Measurements from ENCODE around the gene GLI3. TPM values are rescaled to one million over a fixed set of nuclear protein-coding genes. Genes with fewer than 3 reads are reported as not detected.

GLI3 gene
- total RNA-seq, 6 experiments from 2014 or later: 0.12 to 0.95 (median 0.21) TPM

DNA sequence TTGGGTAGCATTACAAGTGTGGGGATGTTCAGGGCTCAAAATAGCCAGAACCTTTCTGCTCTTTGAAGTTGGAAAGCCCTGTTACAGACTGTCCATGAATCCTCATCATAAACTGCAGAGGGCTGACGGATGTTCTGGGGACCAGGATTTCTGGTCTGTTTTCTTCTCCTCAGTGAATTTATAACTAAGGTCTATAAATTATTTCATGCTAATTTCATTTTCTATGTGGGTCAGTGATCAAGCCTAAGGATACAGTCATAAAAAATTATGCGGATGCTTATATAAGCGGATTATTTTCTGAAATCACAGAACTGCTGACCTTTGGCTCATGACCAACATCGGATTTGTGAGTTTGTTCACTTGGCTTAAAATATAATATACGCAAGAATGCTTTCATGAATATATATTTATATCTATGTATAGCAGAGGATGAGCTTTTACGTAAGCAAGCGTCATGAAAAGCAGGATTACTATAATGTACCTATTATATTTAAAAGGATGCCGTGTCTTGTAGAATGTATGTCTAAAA lies 263.7 kb downstream of the GLI3 start:
- no peaks in the 10 kb centered on the region for H3K27me3 ChIP-seq
- H3K27ac ChIP-seq: no peak overlapping the region
- H3K4me1 ChIP-seq: peaks cover 0 to 15% (median 0%) of the 10 kb centered on the region in 4 donors
- no peak overlapping the region for H3K4me3 ChIP-seq
- H3K36me3 ChIP-seq: no peaks in the 10 kb centered on the region
- H3K9me3 ChIP-seq: no peaks in the 10 kb centered on the region
- DNase-seq (no peak), ATAC-seq (no peak)
- 75% methylated on average over 8 of the region's 8 CpGs for WGBS (ENCODE audit: insufficient coverage, low coverage, low lambda C conversion rate, missing lambda C conversion rate)
- no peak for TF ChIP-seq POLR2A (IDR thresholded peaks at IDR 0.05)
- TF ChIP-seq, protein P1, sequence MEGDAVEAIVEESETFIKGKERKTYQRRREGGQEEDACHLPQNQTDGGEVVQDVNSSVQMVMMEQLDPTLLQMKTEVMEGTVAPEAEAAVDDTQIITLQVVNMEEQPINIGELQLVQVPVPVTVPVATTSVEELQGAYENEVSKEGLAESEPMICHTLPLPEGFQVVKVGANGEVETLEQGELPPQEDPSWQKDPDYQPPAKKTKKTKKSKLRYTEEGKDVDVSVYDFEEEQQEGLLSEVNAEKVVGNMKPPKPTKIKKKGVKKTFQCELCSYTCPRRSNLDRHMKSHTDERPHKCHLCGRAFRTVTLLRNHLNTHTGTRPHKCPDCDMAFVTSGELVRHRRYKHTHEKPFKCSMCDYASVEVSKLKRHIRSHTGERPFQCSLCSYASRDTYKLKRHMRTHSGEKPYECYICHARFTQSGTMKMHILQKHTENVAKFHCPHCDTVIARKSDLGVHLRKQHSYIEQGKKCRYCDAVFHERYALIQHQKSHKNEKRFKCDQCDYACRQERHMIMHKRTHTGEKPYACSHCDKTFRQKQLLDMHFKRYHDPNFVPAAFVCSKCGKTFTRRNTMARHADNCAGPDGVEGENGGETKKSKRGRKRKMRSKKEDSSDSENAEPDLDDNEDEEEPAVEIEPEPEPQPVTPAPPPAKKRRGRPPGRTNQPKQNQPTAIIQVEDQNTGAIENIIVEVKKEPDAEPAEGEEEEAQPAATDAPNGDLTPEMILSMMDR (IDR thresholded peaks at IDR 0.05): no peak
- intact Hi-C loops (cut with DNase I): no loop called here

DNA sequence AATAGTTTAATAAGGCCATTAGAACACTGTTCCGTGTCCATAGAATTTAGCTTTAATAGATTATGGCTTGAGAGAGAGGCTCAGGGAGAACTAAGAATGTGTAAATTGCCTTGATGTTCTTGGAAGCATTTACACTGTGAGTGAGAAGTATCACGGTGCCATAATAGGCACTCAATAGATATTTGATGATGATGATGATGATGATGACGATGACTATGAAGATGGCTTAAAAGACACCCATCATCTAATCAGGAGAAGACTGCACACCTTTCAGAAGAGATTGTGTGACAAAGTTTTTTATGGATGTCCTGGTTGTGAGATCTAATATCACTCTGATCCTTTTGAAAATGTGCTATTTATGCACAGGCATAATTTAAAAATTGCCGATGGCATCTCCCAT lies 264.2 kb downstream of the GLI3 start:
- Histone ChIP-seq H3K4me1 (peaks cover 0 to 15% (median 0%) of the 10 kb centered on the region in 4 donors), H3K4me3 (no peak overlapping the region), H3K9me3 (no peaks in the 10 kb centered on the region), H3K36me3 (no peaks in the 10 kb centered on the region), H3K27ac (no peak overlapping the region), H3K27me3 (no peaks in the 10 kb centered on the region)
- ATAC-seq: no peak
- WGBS (ENCODE audit: insufficient coverage, low coverage, low lambda C conversion rate, missing lambda C conversion rate): 87% methylated on average over 4 of the region's 4 CpGs
- no peak for TF ChIP-seq POLR2A (IDR thresholded peaks at IDR 0.05)
- TF ChIP-seq, protein P1 (IDR thresholded peaks at IDR 0.05): no peak
- intact Hi-C loops (cut with DNase I): no loop called here
- DNase-seq: no peak

DNA sequence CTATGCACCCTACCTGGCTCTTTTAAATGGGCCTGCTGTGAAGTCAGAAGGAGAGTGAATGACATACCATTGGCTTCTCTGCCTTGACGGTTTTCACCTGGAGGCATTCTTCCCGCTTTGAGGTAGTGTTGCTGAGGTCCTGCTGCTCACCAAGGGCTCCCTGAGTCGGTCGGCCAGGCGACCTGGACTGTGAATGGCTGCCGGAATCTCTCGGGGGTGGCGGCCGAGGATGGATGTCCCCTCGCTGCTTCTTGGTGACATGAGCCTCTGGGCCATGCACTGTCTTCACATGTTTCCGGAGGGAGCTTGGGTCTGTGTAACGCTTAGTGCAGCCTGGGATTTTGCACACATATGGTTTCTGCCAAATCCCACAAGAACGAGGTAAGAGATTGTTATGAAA lies 264.7 kb downstream of the GLI3 start:
- 74% methylated on average over 4 of the region's 13 CpGs for WGBS (ENCODE audit: insufficient coverage, low coverage, low lambda C conversion rate, missing lambda C conversion rate)

DNA sequence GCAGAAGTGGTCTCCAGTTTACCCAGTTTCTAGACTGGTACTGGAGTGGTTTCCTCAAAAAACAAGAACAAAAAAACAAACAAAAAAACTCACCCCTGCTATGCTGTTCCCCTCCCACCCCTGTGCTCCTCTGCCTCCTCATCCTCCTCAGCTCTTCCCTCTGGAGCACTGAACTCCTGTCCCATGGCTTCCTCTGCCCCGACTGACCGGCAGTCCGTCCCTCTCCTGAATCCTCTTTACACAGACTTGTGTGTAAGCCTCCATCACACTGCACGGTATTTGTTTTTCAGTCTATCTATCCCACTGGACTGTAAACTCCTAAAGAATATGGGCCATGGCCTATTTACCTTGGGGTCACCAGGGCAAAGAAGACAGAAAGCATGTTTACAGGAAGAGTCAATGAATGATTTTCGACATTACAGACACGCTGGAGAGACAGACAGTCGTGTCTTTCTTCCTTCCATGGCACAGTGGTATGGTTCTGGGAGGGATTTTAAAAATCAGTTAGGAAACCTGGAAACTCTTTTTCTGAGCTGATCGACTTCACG lies 265.3 kb downstream of the GLI3 start:
- intact Hi-C loops (cut with DNase I): no loop called here
- H3K27ac ChIP-seq: no peak overlapping the region
- H3K36me3 ChIP-seq: no peaks in the 10 kb centered on the region
- H3K4me1 ChIP-seq: peaks cover 0 to 12% (median 0%) of the 10 kb centered on the region in 4 donors
- 40% methylated on average over 9 of the region's 9 CpGs for WGBS (ENCODE audit: insufficient coverage, low coverage, low lambda C conversion rate, missing lambda C conversion rate)
- DNase-seq: no peak
- no peak for ATAC-seq
- no peaks in the 10 kb centered on the region for H3K9me3 ChIP-seq
- H3K27me3 ChIP-seq: no peaks in the 10 kb centered on the region
- H3K4me3 ChIP-seq: no peak overlapping the region
- no peak for TF ChIP-seq POLR2A (IDR thresholded peaks at IDR 0.05)
- TF ChIP-seq, protein P1 (IDR thresholded peaks at IDR 0.05): no peak

More for the DNA sequence above, 264.7 kb downstream of the GLI3 start:
- peaks cover 0 to 15% (median 0%) of the 10 kb centered on the region in 4 donors for H3K4me1 ChIP-seq
- H3K27me3 ChIP-seq: no peaks in the 10 kb centered on the region
- no peak overlapping the region for H3K4me3 ChIP-seq
- TF ChIP-seq, protein P1 (IDR thresholded peaks at IDR 0.05): no peak
- no peak for TF ChIP-seq POLR2A (IDR thresholded peaks at IDR 0.05)
- H3K9me3 ChIP-seq: no peaks in the 10 kb centered on the region
- DNase-seq (no peak), ATAC-seq (no peak)
- no peak overlapping the region for H3K27ac ChIP-seq
- no peaks in the 10 kb centered on the region for H3K36me3 ChIP-seq
- intact Hi-C loops (cut with DNase I): no loop called here
